ENCODE data around the gene COL9A3.
A peak's percentile ranks its signal among the peaks of the same experiment; 100 is the strongest.

The COL9A3 gene

DNA sequence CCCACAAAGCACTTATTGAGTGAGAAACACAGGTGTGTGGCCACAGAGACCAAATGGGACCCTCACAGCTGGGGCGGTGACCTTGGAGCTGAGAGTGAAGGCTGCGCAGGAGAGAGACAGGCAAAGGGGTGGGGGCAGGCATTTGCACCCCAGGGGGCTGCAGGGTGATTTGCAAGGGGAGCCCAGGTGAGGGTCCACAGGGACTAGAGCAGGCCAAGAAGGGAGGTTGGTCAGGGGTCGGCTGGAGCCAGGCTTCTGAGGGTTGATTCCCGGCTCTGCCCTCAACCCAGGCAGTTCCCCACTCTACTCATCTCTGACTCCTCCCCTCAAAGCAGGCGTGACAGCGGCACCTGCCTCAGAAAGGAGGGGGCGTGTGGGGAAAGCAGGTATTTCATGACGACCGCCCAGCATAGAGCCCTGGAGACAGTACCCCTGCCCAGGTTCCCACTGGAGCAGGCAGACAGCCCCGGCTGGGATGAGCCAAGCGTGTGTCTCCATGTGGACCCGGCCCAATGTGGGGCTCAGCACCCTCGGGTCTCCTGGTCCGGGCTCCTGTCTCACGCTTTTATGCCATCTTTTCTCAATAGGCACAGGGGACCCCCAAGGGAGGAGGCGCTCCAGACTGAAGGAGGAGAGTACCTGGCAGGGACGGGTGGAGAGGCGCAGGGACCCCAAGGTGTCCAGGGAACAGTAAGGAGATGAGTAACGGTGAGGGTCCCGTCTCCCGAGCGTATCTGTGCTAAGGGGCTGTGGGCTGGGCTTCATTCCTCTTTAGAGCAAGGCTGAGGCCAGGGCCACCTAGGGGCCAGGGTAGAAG is 23.7 kb upstream of the COL9A3 start:
- Histone ChIP-seq H3K27me3 (ENCODE audit: control insufficient read depth, insufficient read depth, low read length) (peaks cover 5% of the 10 kb centered on the region), H3K4me3 (ENCODE audit: low read length) (no peak overlapping the region), H3K36me3 (ENCODE audit: control insufficient read depth, insufficient read depth, low read length) (no peaks in the 10 kb centered on the region), H3K9me3 (ENCODE audit: control insufficient read depth, low read length) (no peaks in the 10 kb centered on the region), H3K9ac (ENCODE audit: low read length) (peak overlapping the region; percentile 67), H3K4me1 (ENCODE audit: control insufficient read depth, insufficient read depth, low read length) (peaks cover 25% of the 10 kb centered on the region)

DNA sequence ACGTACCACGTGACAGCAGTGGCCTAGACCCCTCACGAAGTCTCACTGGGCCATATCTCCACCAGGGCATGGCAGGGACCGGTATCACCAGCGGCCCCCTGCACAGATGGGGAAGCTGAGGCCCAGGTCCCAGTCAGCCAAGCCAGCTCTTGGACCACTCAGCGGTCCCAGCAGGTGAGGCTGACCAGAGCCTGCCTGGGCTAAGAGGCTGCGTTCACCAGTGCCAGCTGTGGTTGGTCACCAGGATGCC is 23.2 kb upstream of the COL9A3 start:
- H3K4me3 ChIP-seq (ENCODE audit: low read length) = no peak overlapping the region
- H3K9ac ChIP-seq (ENCODE audit: low read length) = peak overlapping the region; percentile 67
- no peaks in the 10 kb centered on the region for H3K9me3 ChIP-seq (ENCODE audit: control insufficient read depth, low read length)
- peaks cover 5% of the 10 kb centered on the region for H3K27me3 ChIP-seq (ENCODE audit: control insufficient read depth, insufficient read depth, low read length)
- peaks cover 31% of the 10 kb centered on the region for H3K4me1 ChIP-seq (ENCODE audit: control insufficient read depth, insufficient read depth, low read length)
- no peaks in the 10 kb centered on the region for H3K36me3 ChIP-seq (ENCODE audit: control insufficient read depth, insufficient read depth, low read length)

DNA sequence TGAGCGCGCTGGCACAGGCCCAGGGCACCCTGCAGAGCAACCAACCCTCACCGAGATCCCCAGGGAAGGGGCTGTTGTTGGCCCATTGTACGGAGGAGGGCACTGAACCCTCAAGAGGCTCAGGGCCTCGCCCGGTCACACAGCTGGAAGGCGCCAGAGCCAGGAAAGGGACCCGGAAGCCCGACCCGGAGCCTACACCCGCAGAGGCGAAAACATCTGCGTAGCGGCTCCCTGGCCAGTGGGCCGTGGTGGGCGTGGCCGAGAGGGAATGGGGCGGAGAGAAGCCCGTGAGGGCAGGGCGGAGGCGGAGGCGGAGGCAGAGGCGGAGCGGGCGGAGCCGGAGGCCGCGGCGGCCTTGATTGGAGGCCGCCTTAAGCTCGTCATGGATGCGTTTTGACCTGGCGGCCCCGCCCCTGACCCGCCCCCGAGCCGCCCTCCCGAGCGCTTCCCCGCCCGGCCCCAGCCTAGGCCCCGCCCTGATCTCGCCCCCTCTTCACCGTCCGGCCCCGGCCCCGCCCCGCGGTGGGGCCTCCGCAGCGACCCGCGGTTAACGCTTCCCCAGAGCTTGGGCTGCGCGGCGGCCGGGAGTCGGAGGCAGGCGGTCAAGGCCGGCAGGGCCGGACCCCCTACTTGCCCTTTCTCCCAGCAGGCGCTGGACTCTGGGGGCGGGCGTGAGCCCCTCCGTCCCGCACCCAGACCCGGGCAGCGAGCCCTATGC is 22.7 kb upstream of the COL9A3 start:
- Histone ChIP-seq H3K4me1 (ENCODE audit: control insufficient read depth, insufficient read depth, low read length) (peaks cover 32% of the 10 kb centered on the region), H3K9me3 (ENCODE audit: control insufficient read depth, low read length) (no peaks in the 10 kb centered on the region), H3K4me3 (ENCODE audit: low read length) (peak overlapping the region; percentile 49), H3K27me3 (ENCODE audit: control insufficient read depth, insufficient read depth, low read length) (peaks cover under 1% of the 10 kb centered on the region), H3K36me3 (ENCODE audit: control insufficient read depth, insufficient read depth, low read length) (no peaks in the 10 kb centered on the region), H3K9ac (ENCODE audit: low read length) (peak overlapping the region; percentile 71)

DNA sequence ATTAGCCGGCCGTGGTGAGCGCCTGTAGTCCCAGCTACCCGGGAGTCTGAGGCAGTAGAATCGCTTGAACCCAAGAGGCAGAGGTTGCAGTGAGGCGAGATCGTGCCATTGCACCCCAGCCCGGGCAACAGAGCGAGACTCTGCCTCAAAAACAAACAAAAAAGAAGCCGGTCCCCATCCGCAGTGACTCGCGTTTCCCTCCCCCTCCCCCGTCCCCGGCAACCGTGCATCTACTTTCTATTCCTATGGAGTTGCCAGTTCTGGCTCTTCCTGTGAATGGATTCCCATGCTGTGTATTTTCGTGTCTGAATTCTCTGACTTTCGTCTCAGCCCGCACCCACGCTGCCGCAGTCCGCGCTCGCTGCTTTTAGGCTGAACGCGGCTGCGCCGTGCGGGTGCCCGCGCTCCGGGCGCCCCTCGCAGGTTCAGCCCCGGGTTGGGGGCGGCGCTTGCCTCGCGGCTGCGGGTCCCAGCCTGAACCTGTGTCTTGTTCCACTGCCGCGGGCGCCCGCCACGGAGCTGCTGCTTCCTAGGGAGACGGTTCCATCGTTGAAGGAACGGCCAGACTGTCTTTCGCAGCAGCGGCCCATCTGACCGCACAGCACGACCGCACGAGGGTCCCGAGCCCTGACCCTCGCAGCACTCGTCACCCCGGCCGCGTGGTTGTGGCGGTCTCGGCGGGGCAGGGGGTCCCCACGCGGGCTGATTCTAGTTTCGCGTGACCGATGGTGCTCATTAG is 21.7 kb upstream of the COL9A3 start:
- H3K9me3 ChIP-seq (ENCODE audit: control insufficient read depth, low read length) = no peaks in the 10 kb centered on the region
- peak overlapping the region; percentile 49 for H3K4me3 ChIP-seq (ENCODE audit: low read length)
- peaks cover 32% of the 10 kb centered on the region for H3K4me1 ChIP-seq (ENCODE audit: control insufficient read depth, insufficient read depth, low read length)
- H3K36me3 ChIP-seq (ENCODE audit: control insufficient read depth, insufficient read depth, low read length) = no peaks in the 10 kb centered on the region
- no peaks in the 10 kb centered on the region for H3K27me3 ChIP-seq (ENCODE audit: control insufficient read depth, insufficient read depth, low read length)
- H3K9ac ChIP-seq (ENCODE audit: low read length) = peak overlapping the region; percentile 71

DNA sequence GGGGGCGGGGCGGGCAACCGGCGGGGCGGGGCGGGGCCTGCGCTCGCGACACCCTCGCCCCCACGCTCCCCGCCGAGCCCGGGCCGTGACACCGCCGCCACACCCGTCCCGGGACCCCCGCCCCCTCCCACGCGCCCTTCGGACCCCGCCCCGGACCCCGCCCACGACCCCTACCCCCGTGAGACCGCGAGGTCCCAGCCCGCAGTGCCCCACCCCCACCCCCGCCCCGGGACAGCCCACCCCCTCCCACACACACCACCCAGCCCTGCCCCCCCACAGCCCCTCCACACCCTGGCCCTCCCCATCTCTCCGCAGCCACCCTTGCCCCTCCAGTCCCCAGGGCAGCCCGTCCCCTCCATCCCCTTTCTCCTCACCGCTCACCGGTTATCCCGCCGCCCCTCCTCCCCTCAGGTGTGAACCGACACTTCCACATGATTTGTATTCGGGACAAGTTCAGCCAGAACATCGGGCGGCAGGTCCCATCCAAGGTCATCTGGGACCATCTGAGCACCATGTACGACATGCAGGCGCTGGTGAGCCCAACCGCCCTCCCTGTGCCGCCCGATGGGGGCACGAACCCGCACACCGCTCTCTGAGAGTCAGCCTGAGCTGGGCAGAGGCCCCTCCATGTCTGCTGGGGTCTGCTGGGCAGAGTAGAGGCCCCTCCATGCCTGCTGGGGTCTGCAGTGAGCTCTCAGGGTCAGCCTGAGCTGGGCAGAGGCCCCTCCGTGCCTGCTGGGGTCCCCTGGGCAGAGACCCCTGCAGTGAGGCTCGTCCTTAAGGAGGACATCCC is 20.0 kb upstream of the COL9A3 start:
- H3K9me3 ChIP-seq (ENCODE audit: control insufficient read depth, low read length) = no peaks in the 10 kb centered on the region
- no peak overlapping the region for H3K4me3 ChIP-seq (ENCODE audit: low read length)
- H3K36me3 ChIP-seq (ENCODE audit: control insufficient read depth, insufficient read depth, low read length) = no peaks in the 10 kb centered on the region
- H3K27me3 ChIP-seq (ENCODE audit: control insufficient read depth, insufficient read depth, low read length) = no peaks in the 10 kb centered on the region
- peak overlapping the region; percentile 58 for H3K9ac ChIP-seq (ENCODE audit: low read length)
- H3K4me1 ChIP-seq (ENCODE audit: control insufficient read depth, insufficient read depth, low read length) = peaks cover 32% of the 10 kb centered on the region

DNA sequence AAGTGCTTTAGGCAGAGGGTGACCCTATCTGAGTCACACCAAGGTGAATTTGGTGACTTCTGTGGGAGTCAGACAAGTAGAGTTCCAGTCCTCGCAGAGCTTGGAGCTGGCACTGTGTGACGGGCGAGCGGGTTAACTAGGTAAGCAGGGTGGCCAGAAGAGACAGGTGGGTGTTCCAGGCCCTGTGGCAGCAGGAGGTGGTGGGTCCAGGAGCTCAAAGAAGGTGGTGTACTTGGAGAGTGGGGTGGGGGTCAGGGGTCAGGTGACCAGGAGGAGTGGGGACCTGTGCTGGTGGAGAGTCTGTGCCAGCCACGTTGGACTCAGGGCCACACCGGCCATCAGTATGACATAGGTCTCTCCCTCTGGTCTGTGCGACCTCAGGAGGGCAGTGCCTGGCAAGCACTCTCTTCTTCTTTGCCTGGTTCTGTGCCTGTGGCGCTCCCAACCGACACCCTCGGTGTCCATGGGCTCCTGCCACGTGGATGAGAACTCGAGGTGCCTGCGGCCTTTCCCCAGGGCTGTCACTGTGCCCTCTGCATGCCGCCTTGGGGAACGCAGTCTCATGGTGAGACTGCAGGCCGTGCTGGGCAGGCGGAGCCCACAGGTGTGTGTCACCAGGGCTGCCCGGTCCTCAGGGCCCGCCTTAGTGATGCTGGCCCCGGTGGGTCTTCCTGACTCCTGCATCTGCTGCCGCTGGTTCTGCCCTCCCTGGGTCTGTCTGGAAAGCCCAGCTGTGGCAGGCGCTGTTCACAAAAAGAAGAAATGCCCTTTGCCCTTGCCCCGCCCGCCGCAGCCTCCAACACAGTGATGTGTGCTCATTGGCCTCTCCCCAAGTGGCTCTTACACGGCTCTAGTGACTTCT is 18.9 kb upstream of the COL9A3 start:
- H3K36me3 ChIP-seq (ENCODE audit: control insufficient read depth, insufficient read depth, low read length) = no peaks in the 10 kb centered on the region
- no peak overlapping the region for H3K4me3 ChIP-seq (ENCODE audit: low read length)
- peaks cover 32% of the 10 kb centered on the region for H3K4me1 ChIP-seq (ENCODE audit: control insufficient read depth, insufficient read depth, low read length)
- peak overlapping the region; percentile 58 for H3K9ac ChIP-seq (ENCODE audit: low read length)
- H3K9me3 ChIP-seq (ENCODE audit: control insufficient read depth, low read length) = no peaks in the 10 kb centered on the region
- no peaks in the 10 kb centered on the region for H3K27me3 ChIP-seq (ENCODE audit: control insufficient read depth, insufficient read depth, low read length)

DNA sequence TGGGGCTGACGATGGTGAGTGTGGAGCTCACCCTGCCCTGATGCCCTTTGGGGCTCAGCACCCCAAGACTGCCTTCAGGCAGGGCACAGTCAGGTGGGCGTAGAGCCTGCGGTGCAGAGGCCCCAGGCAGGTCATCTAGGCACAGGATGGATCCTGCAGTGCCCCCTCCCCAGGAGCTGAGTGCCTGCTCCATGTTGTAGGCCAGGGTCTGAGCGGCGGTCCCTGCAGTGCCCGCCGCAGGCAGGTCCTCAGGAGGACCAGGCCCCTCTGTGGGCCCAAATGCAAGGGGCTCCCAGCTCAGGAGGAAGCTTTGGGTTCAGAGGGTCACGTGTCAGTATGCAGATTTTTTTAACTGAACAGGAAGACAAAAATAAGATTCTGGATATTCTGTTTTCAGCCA is 17.8 kb upstream of the COL9A3 start:
- H3K9ac ChIP-seq (ENCODE audit: low read length) = no peak overlapping the region
- no peaks in the 10 kb centered on the region for H3K27me3 ChIP-seq (ENCODE audit: control insufficient read depth, insufficient read depth, low read length)
- peaks cover 26% of the 10 kb centered on the region for H3K4me1 ChIP-seq (ENCODE audit: control insufficient read depth, insufficient read depth, low read length)
- no peaks in the 10 kb centered on the region for H3K9me3 ChIP-seq (ENCODE audit: control insufficient read depth, low read length)
- no peak overlapping the region for H3K4me3 ChIP-seq (ENCODE audit: low read length)
- no peaks in the 10 kb centered on the region for H3K36me3 ChIP-seq (ENCODE audit: control insufficient read depth, insufficient read depth, low read length)

DNA sequence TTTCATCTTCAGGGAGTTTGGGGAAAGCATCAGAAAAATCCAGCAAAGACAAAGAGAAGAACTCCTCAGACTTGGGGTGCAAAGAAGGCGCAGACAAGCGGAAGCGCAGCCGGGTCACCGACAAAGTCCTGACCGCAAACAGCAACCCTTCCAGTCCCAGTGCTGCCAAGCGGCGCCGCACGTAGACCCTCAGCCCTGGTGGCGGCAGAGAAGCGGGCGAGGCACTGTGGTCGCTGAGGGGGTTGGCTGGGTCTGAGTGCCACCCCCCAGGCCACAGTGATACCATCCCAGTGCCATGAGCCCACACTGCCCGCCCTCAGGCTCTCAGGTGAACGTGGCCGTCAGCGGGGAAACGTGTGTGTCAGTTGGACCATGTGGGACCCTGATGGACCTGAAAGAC is 17.4 kb upstream of the COL9A3 start:
- Histone ChIP-seq H3K36me3 (ENCODE audit: control insufficient read depth, insufficient read depth, low read length) (no peaks in the 10 kb centered on the region), H3K9ac (ENCODE audit: low read length) (no peak overlapping the region), H3K27me3 (ENCODE audit: control insufficient read depth, insufficient read depth, low read length) (no peaks in the 10 kb centered on the region), H3K4me1 (ENCODE audit: control insufficient read depth, insufficient read depth, low read length) (peaks cover 29% of the 10 kb centered on the region), H3K4me3 (ENCODE audit: low read length) (no peak overlapping the region), H3K9me3 (ENCODE audit: control insufficient read depth, low read length) (no peaks in the 10 kb centered on the region)

DNA sequence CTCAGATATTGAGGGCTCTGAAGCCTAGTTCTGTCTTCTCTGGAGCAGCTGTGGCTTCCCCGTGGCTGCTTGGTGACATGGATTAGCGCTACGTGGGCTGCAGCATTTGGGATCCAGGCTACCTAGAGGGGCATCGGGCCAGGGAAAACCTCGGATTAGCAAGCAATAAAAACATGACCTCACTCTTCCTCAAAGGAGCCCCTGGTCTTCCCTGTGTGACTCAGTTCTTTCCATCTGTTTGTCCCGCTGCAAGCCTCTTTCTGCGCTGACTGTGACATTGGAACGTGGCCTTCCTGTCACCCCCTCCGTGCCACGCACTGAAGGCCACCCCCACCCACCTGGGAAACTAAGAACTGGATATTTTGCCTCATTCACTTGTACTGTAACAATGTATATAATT is 17.0 kb upstream of the COL9A3 start:
- Histone ChIP-seq H3K9me3 (ENCODE audit: control insufficient read depth, low read length) (no peaks in the 10 kb centered on the region), H3K4me3 (ENCODE audit: low read length) (no peak overlapping the region), H3K9ac (ENCODE audit: low read length) (no peak overlapping the region), H3K36me3 (ENCODE audit: control insufficient read depth, insufficient read depth, low read length) (no peaks in the 10 kb centered on the region), H3K4me1 (ENCODE audit: control insufficient read depth, insufficient read depth, low read length) (peaks cover 26% of the 10 kb centered on the region), H3K27me3 (ENCODE audit: control insufficient read depth, insufficient read depth, low read length) (no peaks in the 10 kb centered on the region)

DNA sequence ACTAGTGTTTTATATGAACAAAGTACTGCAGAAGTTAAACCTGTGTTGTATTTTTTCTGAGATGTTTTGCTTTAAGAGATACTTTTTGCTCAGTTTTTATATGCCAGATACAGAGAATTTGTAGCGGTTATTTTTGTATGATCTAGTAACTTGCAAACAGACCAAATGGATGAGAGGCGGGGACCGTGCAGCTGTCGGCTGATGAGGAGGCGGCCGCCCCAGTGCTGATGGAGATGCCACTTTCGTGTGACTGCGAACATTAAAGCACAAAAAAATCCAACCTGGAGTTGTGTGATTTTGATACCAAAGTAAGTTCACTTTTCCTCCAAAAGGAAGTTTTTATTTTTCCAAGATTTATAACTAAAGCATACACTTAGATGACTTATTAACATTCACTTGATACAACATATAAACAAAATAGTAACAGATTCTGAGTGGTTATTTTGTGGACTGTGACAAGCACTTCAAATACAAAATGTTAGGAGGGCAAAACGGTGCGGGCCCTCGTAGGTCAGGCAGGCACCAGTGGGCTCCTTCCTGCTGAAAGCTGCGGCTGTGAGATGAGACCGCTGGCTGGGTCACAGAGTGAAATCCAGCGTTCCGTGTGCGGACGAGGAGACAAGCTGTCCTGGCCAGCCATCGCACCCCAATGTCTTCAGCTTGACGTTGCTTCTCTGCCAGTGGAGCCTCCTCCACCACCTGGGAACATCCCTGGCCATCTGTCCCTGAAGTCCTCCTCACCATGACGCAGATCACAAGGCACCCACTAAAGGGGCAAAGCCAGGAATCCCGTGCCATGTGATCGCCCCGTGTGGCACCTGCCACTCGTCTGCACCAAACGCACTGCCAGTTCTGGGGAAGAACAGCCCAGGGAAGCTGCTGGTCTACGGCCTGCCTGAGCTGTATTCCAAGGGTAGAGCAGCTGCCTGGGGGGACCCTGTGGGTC is 16.3 kb upstream of the COL9A3 start:
- Histone ChIP-seq H3K9me3 (ENCODE audit: control insufficient read depth, low read length) (no peaks in the 10 kb centered on the region), H3K36me3 (ENCODE audit: control insufficient read depth, insufficient read depth, low read length) (no peaks in the 10 kb centered on the region), H3K4me3 (ENCODE audit: low read length) (no peak overlapping the region), H3K27me3 (ENCODE audit: control insufficient read depth, insufficient read depth, low read length) (no peaks in the 10 kb centered on the region), H3K9ac (ENCODE audit: low read length) (no peak overlapping the region), H3K4me1 (ENCODE audit: control insufficient read depth, insufficient read depth, low read length) (peaks cover 26% of the 10 kb centered on the region)

Measured in mucosa of stomach (tissue), 1 donor.